HL-60 (cell line): ENCODE measurements around the gene PARD3.

Experiments
- DNase-seq, 2 experiments: peaks; one replicate each; pipeline ENCODE4 v3.0.0-alpha.2; 2010 to 2020; ENCODE audit warnings: low read depth in 1 of 2, low spot score in 1 of 2
- H3K27ac ChIP-seq: fragments of 250-450 bp; sonication (Bioruptor Pico); replicated peaks from 2 replicates; pipeline ENCODE4 v1.5.1; 2020; ENCODE audit warnings: mild to moderate bottlenecking, moderate library complexity
- H3K27me3 ChIP-seq: fragments of 250-450 bp; sonication (Bioruptor Pico); 2 replicates; pipeline ENCODE4 v1.5.1; 2021; ENCODE audit warnings: mild to moderate bottlenecking, moderate library complexity; ENCODE audit not compliant: insufficient read depth, poor library complexity, severe bottlenecking
- H3K4me3 ChIP-seq: replicated peaks from 2 replicates; pipeline ENCODE4 v1.5.1; 2011; ENCODE audit warnings: mild to moderate bottlenecking, control low read depth, low read length; ENCODE audit not compliant: insufficient read depth
- GABPA ChIP-seq: IDR thresholded peaks from 2 replicates; pipeline ENCODE4 v1.6.1; 2012; ENCODE audit warnings: low read depth
- POLR2AphosphoS5 ChIP-seq: IDR thresholded peaks from 2 replicates; pipeline ENCODE4 v1.6.1; 2012; ENCODE audit warnings: low read depth
- SPI1 ChIP-seq: IDR thresholded peaks from 2 replicates; pipeline ENCODE4 v1.6.1; 2012; ENCODE audit warnings: low read depth, mild to moderate bottlenecking, borderline replicate concordance
- TF ChIP-seq, protein P1 (sequence below): IDR thresholded peaks from one replicate; pipeline ENCODE4 v1.5.1; 2011; ENCODE audit warnings: low read length, control low read depth, inconsistent platforms; ENCODE audit not compliant: insufficient read depth
- TF ChIP-seq, protein P2 (sequence below): IDR thresholded peaks from 2 replicates; pipeline ENCODE4 v1.6.1; 2012; ENCODE audit warnings: low read depth; ENCODE audit not compliant: insufficient replicate concordance

PARD3 gene

DNA sequence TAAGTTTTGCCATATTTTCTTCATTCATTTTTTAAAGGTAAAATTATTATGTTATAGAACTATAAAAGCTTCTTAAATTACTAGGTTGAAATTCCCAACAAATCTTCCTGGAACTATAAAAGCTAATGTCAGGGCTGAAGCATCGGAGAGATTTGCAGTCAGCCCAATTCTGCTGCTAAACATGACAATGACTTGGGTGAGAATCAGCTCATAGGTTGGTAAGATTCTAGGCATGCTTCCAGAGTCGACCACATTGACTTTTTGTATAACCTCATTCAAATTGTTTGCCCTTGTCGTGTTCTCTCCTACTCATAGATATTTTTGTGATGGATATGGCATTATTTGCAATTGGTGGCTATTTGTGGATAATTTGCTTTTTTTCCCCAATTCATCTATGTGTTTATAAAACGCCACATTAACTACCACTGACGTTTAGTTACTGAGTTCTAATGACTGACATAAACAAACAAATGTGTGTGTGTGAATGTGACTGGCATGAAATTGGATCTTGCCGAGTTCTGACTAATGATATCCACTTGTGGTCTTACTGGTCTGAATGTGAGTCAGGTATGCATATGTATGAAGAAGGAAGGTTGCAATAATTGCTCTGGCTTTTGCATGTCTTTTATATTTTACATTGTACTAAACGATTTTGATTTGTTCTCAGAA lies 579.8 kb downstream of the PARD3 start:
- Histone ChIP-seq H3K27me3 (no peaks in the 10 kb centered on the region), H3K27ac (no peak overlapping the region), H3K4me3 (no peak overlapping the region)
- TF ChIP-seq GABPA (no peak), POLR2AphosphoS5 (no peak), SPI1 (no peak)
- TF ChIP-seq, protein P1, sequence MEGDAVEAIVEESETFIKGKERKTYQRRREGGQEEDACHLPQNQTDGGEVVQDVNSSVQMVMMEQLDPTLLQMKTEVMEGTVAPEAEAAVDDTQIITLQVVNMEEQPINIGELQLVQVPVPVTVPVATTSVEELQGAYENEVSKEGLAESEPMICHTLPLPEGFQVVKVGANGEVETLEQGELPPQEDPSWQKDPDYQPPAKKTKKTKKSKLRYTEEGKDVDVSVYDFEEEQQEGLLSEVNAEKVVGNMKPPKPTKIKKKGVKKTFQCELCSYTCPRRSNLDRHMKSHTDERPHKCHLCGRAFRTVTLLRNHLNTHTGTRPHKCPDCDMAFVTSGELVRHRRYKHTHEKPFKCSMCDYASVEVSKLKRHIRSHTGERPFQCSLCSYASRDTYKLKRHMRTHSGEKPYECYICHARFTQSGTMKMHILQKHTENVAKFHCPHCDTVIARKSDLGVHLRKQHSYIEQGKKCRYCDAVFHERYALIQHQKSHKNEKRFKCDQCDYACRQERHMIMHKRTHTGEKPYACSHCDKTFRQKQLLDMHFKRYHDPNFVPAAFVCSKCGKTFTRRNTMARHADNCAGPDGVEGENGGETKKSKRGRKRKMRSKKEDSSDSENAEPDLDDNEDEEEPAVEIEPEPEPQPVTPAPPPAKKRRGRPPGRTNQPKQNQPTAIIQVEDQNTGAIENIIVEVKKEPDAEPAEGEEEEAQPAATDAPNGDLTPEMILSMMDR: no peak
- TF ChIP-seq, protein P2, sequence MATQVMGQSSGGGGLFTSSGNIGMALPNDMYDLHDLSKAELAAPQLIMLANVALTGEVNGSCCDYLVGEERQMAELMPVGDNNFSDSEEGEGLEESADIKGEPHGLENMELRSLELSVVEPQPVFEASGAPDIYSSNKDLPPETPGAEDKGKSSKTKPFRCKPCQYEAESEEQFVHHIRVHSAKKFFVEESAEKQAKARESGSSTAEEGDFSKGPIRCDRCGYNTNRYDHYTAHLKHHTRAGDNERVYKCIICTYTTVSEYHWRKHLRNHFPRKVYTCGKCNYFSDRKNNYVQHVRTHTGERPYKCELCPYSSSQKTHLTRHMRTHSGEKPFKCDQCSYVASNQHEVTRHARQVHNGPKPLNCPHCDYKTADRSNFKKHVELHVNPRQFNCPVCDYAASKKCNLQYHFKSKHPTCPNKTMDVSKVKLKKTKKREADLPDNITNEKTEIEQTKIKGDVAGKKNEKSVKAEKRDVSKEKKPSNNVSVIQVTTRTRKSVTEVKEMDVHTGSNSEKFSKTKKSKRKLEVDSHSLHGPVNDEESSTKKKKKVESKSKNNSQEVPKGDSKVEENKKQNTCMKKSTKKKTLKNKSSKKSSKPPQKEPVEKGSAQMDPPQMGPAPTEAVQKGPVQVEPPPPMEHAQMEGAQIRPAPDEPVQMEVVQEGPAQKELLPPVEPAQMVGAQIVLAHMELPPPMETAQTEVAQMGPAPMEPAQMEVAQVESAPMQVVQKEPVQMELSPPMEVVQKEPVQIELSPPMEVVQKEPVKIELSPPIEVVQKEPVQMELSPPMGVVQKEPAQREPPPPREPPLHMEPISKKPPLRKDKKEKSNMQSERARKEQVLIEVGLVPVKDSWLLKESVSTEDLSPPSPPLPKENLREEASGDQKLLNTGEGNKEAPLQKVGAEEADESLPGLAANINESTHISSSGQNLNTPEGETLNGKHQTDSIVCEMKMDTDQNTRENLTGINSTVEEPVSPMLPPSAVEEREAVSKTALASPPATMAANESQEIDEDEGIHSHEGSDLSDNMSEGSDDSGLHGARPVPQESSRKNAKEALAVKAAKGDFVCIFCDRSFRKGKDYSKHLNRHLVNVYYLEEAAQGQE: no peak
- DNase-seq: no peak

DNA sequence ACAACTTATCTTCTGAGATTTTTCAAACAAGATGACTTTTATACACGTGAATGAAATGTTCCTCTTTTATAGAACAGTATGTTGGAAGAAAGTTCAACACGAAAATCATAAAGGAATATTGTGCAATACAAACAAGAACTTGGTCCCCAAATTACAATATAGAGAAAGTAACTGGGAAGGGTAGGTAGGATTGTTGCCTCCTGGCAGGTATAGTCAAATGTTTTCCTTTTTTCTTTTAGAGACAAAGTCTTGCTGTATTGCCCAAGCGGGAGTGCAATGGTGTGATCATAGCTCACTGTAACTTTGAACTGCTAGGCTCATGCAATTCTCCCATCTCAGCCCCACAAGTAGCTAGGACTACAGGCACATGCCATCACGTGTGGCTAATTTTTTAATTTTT lies 582.6 kb downstream of the PARD3 start:
- no peak for DNase-seq
- TF ChIP-seq POLR2AphosphoS5 (no peak), SPI1 (no peak)
- TF ChIP-seq, protein P1: no peak
- TF ChIP-seq, protein P2: no peak
- Histone ChIP-seq H3K27me3 (no peaks in the 10 kb centered on the region), H3K4me3 (no peak overlapping the region), H3K27ac (no peak overlapping the region)

DNA sequence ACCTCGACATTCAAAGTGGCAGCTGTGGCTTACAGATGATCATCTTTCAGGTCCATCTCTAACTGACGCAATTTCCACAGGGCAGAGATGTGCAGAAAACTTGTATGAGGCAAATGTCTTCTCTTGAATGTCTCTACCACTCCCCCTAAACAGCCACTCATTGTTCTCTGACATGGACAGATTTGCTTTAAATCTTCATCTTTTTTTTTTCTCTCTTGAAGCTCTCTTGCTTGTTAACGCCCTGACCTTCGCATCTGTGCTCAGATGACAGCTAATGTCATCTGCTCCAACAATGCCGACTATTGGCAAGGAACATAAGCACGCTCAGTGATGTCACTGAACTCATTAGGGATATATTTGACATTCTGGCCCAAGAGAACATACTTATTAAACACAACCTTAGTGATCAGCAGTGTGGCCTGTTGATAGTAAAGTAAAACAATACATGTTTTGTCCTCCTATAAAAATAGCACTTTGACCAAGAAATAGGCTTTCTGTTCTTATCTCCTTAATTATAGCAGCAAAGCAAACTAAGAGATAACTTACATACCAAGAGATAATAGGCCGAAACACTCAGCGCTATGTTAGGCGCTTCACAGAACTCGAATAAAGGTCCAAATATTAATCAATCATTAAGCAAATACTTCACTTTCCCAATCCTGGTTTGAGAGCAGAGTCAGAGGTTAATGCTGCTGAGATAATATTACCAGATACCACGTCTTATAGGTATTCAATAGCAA lies 583.5 kb downstream of the PARD3 start:
- H3K27ac ChIP-seq: no peak overlapping the region
- H3K27me3 ChIP-seq: no peaks in the 10 kb centered on the region
- TF ChIP-seq POLR2AphosphoS5 (no peak), SPI1 (no peak), GABPA (no peak)
- TF ChIP-seq, protein P2: no peak
- TF ChIP-seq, protein P1: no peak
- DNase-seq: no peak
- H3K4me3 ChIP-seq: no peak overlapping the region
